Measurements from ENCODE around the gene IL18BP.

DNA sequence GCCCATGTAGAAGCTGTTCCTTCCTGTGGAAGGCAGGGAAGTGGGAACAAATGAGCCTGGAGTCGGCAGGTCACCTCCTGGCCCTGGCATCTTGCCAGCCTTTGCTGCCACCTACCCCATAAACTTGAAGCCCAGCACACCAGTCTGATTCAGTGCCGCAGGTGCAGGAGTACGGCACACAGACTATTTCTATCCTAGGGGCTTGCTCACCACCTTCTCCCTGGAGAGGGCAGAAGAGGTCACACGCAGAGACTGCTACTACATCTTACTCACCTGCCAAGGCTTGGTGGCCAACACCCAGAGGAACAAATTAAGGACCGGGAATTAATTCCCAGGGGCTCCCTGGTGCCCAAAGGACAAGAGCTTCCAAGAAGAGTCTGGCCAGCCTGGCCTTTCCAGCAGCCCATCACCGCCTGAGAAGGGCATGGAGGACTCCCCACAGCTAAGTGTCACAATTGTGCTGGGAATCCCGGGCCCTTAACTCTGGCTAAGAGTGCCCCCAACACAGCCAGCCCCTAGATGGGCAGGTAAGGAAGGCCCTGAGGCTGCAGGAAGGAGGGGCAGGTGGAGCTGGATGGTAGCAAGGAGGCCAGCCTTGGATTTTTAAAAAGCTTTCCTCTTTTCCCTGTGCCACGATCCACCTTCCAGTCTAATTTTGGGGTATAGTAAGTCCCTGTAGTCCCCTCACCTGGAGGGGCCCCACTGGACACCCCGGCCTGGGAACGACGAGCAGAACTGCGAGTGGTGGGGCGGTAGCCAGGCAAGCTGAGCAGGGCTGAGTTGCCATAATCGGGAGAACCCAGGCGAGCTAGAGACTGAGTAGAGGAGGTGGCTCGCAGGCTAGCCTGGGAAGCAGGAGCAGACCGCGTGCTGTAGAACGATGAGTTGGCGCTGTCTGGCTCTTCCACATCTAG, 6.9 kb downstream of the IL18BP start:
- TF ChIP-seq, protein P1, sequence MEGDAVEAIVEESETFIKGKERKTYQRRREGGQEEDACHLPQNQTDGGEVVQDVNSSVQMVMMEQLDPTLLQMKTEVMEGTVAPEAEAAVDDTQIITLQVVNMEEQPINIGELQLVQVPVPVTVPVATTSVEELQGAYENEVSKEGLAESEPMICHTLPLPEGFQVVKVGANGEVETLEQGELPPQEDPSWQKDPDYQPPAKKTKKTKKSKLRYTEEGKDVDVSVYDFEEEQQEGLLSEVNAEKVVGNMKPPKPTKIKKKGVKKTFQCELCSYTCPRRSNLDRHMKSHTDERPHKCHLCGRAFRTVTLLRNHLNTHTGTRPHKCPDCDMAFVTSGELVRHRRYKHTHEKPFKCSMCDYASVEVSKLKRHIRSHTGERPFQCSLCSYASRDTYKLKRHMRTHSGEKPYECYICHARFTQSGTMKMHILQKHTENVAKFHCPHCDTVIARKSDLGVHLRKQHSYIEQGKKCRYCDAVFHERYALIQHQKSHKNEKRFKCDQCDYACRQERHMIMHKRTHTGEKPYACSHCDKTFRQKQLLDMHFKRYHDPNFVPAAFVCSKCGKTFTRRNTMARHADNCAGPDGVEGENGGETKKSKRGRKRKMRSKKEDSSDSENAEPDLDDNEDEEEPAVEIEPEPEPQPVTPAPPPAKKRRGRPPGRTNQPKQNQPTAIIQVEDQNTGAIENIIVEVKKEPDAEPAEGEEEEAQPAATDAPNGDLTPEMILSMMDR (IDR thresholded peaks at IDR 0.05) = no peak
- TF ChIP-seq EZH2 (IDR thresholded peaks at IDR 0.05) (no peak), EZH2phosphoT487 (IDR thresholded peaks at IDR 0.05) (no peak)

Data from neural progenitor cell (in vitro differentiated cells).